Measurements from ENCODE around the gene ZNF532.

Gene ZNF532

GRCh38 chr18:58870621-58871020, 5.9 kb downstream of the ZNF532 start:
- no peak for DNase-seq (ENCODE audit: low read depth)

GRCh38 chr18:58871514-58872420, 7.1 kb downstream of the ZNF532 start:
- no peak for DNase-seq (ENCODE audit: low read depth)

- no peak for DNase-seq (ENCODE audit: low read depth)
Observed at GRCh38 chr18:58878640-58879039, 14.0 kb downstream of the ZNF532 start.

GRCh38 chr18:58881477-58881876, 16.8 kb downstream of the ZNF532 start:
- no peak for DNase-seq (ENCODE audit: low read depth)

DNA sequence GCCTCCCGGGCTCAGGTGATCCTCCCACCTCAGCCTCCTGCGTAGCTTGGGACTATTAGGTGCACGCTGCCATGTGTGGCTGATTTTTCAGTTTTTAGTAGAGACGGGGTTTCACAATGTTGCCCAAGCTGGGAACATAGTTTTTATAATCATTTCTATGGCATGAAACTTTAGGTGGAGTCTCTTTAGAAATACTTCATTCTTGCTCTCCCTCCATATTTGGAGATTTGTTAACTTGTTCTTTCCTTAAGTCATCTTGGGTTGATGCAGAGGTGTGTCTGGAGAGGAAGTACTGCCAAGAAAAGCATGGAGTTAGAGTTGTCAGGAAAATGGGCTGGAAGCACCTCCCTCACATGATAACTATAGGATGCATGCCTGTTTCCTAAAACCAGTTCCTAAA, 17.4 kb downstream of the ZNF532 start:
- DNase-seq (ENCODE audit: low read depth), result no peak

GRCh38 chr18:58882686-58883085, 18.0 kb downstream of the ZNF532 start:
- no peak for DNase-seq (ENCODE audit: low read depth)

DNA sequence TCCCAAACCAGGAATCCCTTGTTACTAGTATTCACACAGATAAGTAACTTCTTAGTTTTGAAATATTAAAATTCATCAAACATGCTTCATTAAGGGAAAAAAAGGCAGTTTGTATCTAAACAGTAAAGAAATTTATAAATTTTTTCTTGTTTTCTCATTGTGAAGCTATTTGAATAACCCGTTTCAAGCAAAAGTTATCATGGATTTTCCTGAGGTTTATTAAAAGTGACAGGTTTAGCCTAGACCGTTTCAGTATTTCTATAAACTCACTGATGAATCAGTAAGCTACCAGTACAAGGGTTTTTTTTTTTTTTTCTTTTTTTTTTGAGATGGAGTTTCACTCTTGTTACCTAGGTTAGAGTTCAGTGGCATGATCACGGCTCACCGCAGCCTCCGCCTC, 20.0 kb downstream of the ZNF532 start:
- DNase-seq (ENCODE audit: low read depth), result no peak

DNA sequence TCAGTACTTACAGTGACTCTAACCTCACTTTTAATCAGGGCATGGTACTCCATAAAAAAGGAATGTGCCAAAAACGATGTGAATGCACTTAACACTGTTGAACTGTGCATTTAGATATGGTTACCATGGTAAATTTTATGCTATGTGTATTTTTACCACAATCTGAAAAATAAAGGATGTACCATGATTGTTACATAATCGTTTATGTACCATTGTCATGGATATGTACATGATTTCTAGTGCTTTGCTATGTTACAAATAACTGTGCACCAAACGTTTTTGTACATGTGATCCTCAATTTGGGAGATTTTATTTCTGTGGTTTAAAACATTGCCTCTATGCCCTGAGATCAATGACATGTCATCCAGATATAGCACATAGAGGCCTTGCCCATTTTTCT, 21.8 kb downstream of the ZNF532 start:
- DNase-seq (ENCODE audit: low read depth), result no peak

DNA sequence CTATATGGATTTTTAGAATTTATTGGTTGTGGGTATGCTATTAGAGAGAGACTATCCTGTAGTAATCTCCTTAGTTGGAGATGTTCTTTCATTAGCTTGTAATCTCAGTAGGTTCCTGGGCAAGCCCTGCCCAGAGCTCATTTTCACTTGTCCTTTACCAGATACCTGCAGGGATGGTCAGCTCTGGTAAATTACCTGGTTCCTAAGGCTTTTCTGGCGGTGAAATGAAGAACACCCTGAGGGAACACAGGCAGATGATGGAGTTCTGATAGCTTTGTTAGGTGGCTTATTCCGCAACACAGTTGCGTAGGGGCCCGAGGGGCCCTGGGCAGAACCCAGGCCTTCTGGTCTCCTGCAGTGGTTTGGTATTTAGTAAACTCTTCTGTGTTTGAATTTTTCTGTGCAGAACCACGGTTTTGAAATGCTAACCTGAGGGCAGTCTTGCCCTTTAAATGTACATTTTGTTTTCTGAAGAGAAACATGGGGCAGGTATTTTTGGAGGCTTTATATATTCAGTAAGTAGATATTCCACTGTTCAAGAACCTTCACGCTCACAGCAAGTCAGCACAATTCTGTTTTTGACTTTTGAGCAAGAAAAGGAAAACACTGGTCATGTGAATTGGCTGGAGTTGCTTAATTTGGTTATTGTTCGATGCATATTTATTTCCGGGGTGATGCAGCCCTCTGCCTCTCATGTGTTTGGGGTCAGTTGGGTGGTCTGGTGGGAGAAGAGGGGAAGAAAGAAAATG, 22.4 kb downstream of the ZNF532 start:
- DNase-seq (ENCODE audit: low read depth), result no peak

- DNase-seq (ENCODE audit: low read depth), result no peak
Observed at GRCh38 chr18:58887613-58887963, 22.9 kb downstream of the ZNF532 start.

- DNase-seq (ENCODE audit: low read depth), result no peak
Observed at GRCh38 chr18:58891776-58892175, 27.1 kb downstream of the ZNF532 start.

- no peak for DNase-seq (ENCODE audit: low read depth)
Observed at GRCh38 chr18:58892488-58892887, 27.8 kb downstream of the ZNF532 start.

DNA sequence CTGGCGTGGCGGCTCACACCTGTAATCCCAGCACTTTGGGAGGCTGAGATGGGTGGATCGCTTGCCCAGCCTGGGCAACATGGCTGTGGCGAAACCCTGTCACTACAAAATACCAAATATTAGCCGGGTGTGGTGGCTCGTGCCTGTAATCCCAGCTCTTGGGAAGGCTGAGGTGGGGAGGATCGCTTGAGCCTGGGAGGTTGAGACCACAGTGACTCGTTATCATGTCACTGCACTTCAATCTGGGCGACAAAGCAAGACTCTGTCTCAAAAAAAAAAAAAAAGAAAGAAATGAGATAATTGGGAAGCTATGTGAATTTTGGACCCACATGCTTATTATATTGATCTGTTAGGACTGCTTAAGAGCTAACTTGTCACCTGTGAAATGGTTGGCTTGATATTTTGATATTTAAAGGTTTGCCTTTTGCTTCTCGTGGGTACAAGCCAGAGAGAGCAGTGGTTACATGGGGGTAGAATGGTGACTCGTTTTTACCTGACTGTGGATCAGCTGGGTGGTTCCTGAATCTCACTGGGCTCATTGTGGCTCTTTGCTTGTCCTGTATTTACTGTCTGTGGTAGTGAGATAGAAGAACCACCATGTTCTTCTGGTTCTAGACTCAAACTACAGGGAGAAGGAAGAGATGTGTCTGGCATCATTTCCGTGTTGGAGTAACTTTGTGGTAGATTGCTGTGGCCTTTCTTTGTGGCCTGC, 28.9 kb downstream of the ZNF532 start:
- DNase-seq (ENCODE audit: low read depth), result no peak

- no peak for DNase-seq (ENCODE audit: low read depth)
Observed at GRCh38 chr18:58894930-58895329, 30.3 kb downstream of the ZNF532 start.

DNA sequence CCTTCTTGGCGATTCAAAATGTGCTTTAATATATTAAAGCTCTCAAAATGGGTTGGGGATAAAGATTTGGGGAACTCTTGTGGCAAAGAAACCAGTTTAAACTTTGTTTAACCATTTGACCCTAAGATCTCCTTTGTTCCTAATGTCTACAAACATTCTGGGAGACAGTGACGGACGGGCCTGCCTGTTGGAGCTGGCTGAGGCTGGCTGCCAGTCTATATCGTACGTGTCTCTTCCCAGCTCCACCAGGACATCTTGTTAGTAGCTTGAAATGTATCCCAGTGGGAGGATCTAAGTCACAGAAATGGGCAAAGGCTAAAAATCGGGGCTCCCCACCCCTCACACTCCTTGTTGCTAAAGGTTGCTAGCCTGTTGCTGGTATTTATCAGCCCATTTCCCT, 30.7 kb downstream of the ZNF532 start:
- no peak for DNase-seq (ENCODE audit: low read depth)

- no peak for DNase-seq (ENCODE audit: low read depth)
Observed at GRCh38 chr18:58896268-58896667, 31.6 kb downstream of the ZNF532 start.

DNA sequence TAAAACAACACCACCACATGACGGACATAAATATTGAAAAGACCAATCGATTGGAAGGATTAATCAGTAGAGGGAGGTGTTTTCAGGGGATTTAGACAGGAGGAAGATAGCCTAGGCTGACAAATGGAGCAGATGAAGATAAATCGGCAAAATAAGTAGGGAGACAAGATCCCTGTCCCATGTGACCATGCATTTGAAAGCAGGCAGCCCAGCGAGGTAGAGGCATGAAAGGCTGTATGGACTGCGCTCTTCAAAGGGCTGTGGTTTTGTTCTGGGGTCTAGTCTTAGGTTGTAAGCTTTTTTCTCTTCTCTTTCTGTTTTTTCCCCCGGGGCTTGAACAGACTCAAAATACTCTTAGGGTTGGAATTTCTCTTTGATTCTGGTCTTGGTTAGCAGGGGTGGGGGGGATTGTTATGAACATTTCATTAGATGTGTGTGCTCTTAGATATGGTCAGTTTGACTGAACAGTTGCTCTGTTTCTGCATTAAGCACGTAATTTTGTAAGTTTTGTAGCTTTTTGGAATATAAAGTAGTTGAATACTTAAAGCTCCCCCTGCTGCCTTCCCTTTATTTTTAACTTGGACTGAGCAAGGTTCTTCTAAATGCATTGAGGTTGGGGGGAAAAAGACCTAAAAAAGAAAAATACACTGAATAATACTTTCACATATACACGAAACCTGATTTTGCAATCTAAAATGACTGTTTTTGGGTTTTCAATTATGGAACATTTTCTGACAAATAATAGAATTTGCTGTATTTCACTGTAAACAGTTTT, 32.2 kb downstream of the ZNF532 start:
- no peak for DNase-seq (ENCODE audit: low read depth)

DNA sequence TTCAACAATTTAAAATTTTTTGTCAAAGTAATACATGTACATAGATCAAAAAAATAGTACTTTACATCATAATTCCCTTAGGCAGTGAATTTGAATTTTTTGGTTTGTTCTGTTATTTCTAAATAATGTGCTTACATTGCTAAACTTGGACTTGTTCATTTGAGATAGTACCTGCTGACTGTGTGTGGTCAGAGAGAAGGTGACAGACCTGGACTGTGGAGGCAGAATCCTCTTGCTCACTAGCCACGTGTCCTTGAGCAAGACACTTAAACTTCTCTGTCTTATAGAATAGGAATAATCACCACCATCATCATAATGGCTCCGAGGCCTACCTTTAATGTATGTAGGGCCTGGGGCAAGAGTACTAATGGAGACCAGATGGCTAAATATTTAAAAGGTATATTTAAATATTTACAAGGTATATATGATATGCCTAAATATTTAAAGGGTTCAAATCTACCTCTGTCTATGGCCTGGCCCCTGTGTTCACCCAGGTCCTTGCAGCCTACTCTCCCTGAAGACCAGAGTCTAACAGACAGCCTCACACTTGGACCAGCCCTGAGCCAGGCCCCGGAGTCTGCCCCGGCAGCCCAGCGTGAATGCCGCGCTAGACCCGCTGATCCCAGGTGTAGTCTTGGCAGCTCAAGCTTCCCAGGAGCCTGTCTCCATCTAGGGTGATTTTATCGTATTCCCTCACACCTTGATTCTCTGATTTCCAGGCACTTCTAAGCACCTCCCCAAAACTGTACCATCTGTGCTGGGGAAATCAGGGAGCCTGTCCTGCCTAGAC, 33.5 kb downstream of the ZNF532 start:
- no peak for DNase-seq (ENCODE audit: low read depth)

DNA sequence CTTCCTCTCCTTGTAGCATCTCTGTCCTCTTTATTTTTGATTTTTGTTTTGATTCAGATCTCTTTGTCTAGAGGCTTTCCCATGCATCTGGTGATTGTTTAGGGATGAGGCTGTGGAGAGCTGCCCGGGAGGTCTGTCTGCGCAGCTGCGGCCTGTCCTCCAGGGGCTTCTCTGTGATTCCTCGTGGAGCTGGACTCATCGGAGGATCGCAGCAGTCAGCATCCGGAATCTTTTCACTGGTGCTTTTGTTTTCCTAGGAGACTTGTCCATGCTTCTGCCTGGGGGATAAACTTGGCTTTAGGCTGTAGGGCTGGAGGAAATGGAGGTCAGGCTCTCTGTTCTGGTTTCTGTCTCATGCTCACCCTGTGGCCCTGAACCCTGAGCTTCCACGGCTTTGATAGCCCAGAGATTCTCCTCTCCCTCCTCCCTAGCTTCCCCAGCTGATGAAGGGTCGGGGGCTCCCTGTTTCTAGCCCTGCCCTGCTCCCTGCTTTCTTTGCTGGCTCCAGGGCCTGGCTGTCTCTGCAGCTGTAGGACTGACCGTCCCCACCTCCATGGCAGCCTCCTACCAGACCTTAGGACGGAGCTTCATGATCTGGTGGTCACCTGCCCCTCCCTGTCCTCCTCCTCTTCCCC, 35.5 kb downstream of the ZNF532 start:
- no peak for DNase-seq (ENCODE audit: low read depth)

DNA sequence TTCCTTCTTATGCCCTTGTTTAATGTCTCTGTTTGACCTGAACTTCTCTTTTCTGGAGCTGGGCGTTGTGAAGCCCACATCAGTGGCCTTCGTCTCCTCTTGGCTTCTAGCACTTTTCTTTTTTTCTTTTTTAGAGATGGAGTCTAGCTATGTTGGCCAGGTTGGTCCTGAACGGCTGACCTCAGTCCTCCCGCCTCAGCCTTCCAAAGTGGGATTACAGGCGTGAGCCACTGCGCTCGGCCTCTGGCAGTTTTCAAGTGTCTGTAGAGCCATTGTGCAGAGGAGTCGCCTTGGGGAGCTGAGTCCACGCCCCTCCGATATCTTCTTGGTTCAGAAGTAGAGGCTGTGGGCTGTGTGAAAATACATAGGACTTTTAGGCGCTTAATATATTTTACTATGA, 36.5 kb downstream of the ZNF532 start:
- no peak for DNase-seq (ENCODE audit: low read depth)

DNA sequence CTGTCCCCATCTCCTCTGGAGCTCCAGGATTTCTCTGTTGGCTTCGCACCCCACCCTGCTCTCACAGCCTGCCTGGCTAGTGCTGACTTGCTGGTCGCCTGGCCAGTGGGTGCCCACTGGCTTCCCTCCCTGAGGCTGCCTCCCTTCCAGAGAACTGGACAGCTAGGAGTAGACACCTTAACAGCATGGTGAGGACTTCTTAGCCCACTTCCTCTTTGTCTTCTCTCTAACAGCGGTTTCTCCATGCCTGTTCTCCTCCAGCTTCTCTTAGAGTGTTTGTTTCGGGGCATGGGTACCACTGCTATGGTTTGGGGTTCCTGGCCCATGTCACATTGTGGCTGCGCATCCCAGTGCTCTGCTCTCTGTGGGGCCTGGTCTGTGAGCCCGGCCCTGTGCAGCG, 37.1 kb downstream of the ZNF532 start:
- no peak for DNase-seq (ENCODE audit: low read depth)
